CD4-positive, alpha-beta memory T cell (primary cell): ENCODE results near the gene ZBTB22. TPM values are rescaled to one million over a fixed set of nuclear protein-coding genes. Genes with fewer than 3 reads are reported as not detected.

Experiments used
- CTCF ChIA-PET: fragments of 350-600 bp; sonication (Branson Sonifier 250); formaldehyde crosslinking; loops from one replicate; lab custom pipeline; 2021; ENCODE audit warnings: inconsistent platforms; ENCODE audit not compliant: partially characterized antibody; lab: Charles Lee
- POLR2A ChIA-PET: fragments of 350-600 bp; sonication (Branson Sonifier 250); formaldehyde crosslinking; loops from one replicate; lab custom pipeline; 2021; ENCODE audit not compliant: partially characterized antibody; lab: Charles Lee
- DNase-seq, 5 donors: peaks; one replicate each; pipeline versions ENCODE4 v3.0.0 to v3.0.0-alpha.2; 2020 to 2022; ENCODE audit warnings: mixed read lengths in 1 of 5
- H3K27ac ChIP-seq: one replicate; pipeline ENCODE4 v1.7.0; 2013; ENCODE audit warnings: low read depth, low read length
- H3K27me3 ChIP-seq: 2 replicates; pipeline ENCODE4 v1.7.0; 2013; ENCODE audit warnings: mild to moderate bottlenecking, low read length, moderate library complexity; ENCODE audit not compliant: insufficient read depth
- H3K36me3 ChIP-seq: 2 replicates; pipeline ENCODE4 v1.7.0; 2013; ENCODE audit warnings: mild to moderate bottlenecking, low read length, moderate library complexity; ENCODE audit not compliant: insufficient read depth
- H3K4me1 ChIP-seq: 2 replicates; pipeline ENCODE4 v1.7.0; 2013; ENCODE audit warnings: mild to moderate bottlenecking, low read length, moderate library complexity; ENCODE audit not compliant: insufficient read depth
- H3K4me3 ChIP-seq, 2 donors: one replicate each; pipeline ENCODE4 v1.7.0; 2013; ENCODE audit warnings: low read length in 2 of 2, mild to moderate bottlenecking in 1 of 2
- H3K9me3 ChIP-seq, 2 donors: one replicate each; pipeline ENCODE4 v1.7.0; 2013; ENCODE audit warnings: low read length in 2 of 2, control low read depth in 1 of 2; ENCODE audit not compliant: control insufficient read depth in 1 of 2
- H3K27ac Mint-ChIP-seq, 7 donors: one replicate each; pipeline ENCODE4 v1.8.0; 2020 to 2021; ENCODE audit warnings: mixed read lengths in 7 of 7, mild to moderate bottlenecking in 6 of 7, inconsistent platforms in 3 of 7, moderate library complexity in 3 of 7
- H3K27me3 Mint-ChIP-seq, 2 donors: one replicate each; pipeline ENCODE4 v1.8.0; 2020 to 2021; ENCODE audit warnings: mixed read lengths in 2 of 2
- H3K36me3 Mint-ChIP-seq, 2 donors: one replicate each; pipeline ENCODE4 v1.8.0; 2020 to 2021; ENCODE audit warnings: mixed read lengths in 2 of 2, inconsistent platforms in 1 of 2, mild to moderate bottlenecking in 1 of 2
- H3K4me1 Mint-ChIP-seq, 4 donors: one replicate each; pipeline ENCODE4 v1.8.0; 2020 to 2021; ENCODE audit warnings: mixed read lengths in 4 of 4, mild to moderate bottlenecking in 1 of 4
- H3K4me3 Mint-ChIP-seq, 8 donors: one replicate each; pipeline ENCODE4 v1.8.0; 2020 to 2021; ENCODE audit warnings: mixed read lengths in 8 of 8, mild to moderate bottlenecking in 7 of 8, moderate library complexity in 6 of 8, inconsistent platforms in 3 of 8
- H3K9me3 Mint-ChIP-seq, 8 donors: one replicate each; pipeline ENCODE4 v1.8.0; 2020 to 2021; ENCODE audit warnings: mixed read lengths in 8 of 8, mild to moderate bottlenecking in 5 of 8, inconsistent platforms in 3 of 8, moderate library complexity in 1 of 8
- intact Hi-C: fragments of 100-400 bp; cut with micrococcal nuclease; formaldehyde crosslinking; loops from one replicate; pipeline ENCODE4 v1.15.1; 2023
- polyA plus RNA-seq, 2 donors: library from polyadenylated mRNA; unstranded; fragments of 300-500 nt; fragmentation: Illumina TruSeq; gene quantifications; one replicate each; pipeline ENCODE4 v1.2.3, GENCODE V29; 2021
- total RNA-seq, 2 experiments: library from RNA; stranded (reverse); gene quantifications; one replicate each; pipeline ENCODE4 v1.2.3, GENCODE V29; 2021

ZBTB22 gene
- total and polyA plus RNA-seq, 4 experiments from 2014 or later, result 15.3 to 28.7 (median 23.5) TPM

DNA sequence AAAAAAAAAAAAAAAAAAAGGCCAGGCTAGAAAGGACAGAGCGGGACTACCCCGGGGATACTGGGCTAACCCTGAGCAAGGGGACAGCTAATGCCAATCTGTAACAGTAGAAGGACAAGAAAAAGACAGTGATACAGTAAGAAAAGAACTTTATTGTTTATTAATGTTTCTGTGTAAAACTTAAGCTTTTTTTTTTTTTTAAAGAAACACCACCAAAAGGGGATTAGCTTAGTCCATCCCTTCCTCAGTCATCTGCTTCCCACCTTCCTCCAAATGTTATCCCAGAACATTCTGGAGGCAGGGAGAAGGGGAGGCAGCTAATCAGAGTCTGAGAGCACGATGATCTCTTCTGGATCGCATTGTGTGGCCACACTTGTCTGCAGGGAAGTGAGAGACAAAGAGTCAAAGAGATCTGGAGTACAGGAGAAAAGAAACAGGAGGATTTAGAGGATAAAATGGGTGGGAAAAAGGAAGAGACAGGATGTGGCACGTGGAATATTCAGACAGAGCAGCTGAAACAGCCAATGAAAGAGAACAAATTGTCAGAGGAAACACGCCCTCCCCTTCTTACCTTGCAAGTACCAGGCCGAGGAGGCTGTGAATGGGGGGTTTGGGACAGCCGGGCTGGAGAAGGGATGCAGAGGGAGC is 1.0 kb upstream of the ZBTB22 start:
- Histone ChIP-seq H3K36me3 (peaks cover 33% of the 10 kb centered on the region), H3K27ac (peak overlapping the region; percentile 83), H3K4me3 (peak overlapping the region; percentile 73 to 100), H3K27me3 (no peaks in the 10 kb centered on the region), H3K9me3 (no peaks in the 10 kb centered on the region), H3K4me1 (peaks cover 74% of the 10 kb centered on the region)
- Mint-ChIP-seq H3K27ac (peak overlapping the region; percentile 98 to 99 (median 98)), H3K4me3 (peak overlapping the region; percentile 98 to 100 (median 99)), H3K36me3 (peaks cover 41 to 65% of the 10 kb centered on the region in 2 donors), H3K4me1 (peaks cover 40 to 100% (median 67%) of the 10 kb centered on the region in 4 donors), H3K27me3 (no peaks in the 10 kb centered on the region), H3K9me3 (peaks cover 0 to 5% (median 0%) of the 10 kb centered on the region in 8 donors)
- intact Hi-C loops, result loop anchor here (1.0 kb wide), 2 partner anchors 27 to 29 kb away; partner anchors contain the start of genes PFDN6 and WDR46
- DNase-seq, result no peak
- CTCF ChIA-PET, result interaction anchor here (0.6 to 5.9 kb wide), 6 partner anchors 17 to 72 kb away, joined by 4 to 47 read pairs (median 10); partner anchors contain the start of genes B3GALT4, RPS18 and VPS52
- POLR2A ChIA-PET, result interaction anchor here (0.6 to 4.1 kb wide), 18 partner anchors 14 to 1666 kb away, joined by 3 to 81 read pairs (median 6); partner anchors contain the start of genes B3GALT4, BAG6, CUTA and ITPR3

DNA sequence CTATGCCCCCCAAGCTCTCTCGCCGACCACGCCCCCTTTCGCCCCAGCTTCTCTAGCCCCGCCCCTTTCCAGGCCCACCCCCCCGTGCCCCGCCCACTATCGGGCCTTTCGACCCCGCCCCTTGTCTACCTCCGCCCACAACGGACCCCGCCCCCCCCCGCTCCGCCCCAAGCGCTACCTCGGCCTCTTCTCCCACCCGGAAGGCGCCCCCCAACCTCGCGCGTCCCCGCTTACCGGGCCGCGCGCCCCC is 200 bp downstream of the ZBTB22 start:
- Mint-ChIP-seq H3K9me3 (peaks cover 0 to 5% (median 0%) of the 10 kb centered on the region in 8 donors), H3K4me1 (peaks cover 38 to 100% (median 63%) of the 10 kb centered on the region in 4 donors), H3K4me3 (peak overlapping the region; percentile 82 to 100 (median 98)), H3K27ac (peak overlapping the region; percentile 90 to 99 (median 94)), H3K36me3 (peaks cover 43 to 70% of the 10 kb centered on the region in 2 donors), H3K27me3 (no peaks in the 10 kb centered on the region)
- ChIA-PET CTCF (interaction anchor here (0.8 to 5.9 kb wide), 6 partner anchors 16 to 73 kb away, joined by 3 to 47 read pairs (median 10); partner anchors contain the start of genes B3GALT4, RPS18 and VPS52), POLR2A (interaction anchor here (0.6 to 4.1 kb wide), 22 partner anchors 9 to 345 kb away, joined by 3 to 81 read pairs (median 5); partner anchors contain the start of genes B3GALT4, CUTA, PFDN6 and RGL2)
- intact Hi-C loops, result loop anchor here (1.0 to 2.0 kb wide), 3 partner anchors 74 to 347 kb away; partner anchors contain the start of genes CUTA and KIFC1
- Histone ChIP-seq H3K4me3 (no peak overlapping the region), H3K9me3 (no peaks in the 10 kb centered on the region), H3K27me3 (no peaks in the 10 kb centered on the region), H3K4me1 (peaks cover 76% of the 10 kb centered on the region), H3K27ac (peak overlapping the region; percentile 83), H3K36me3 (peaks cover 33% of the 10 kb centered on the region)
- no peak for DNase-seq

DNA sequence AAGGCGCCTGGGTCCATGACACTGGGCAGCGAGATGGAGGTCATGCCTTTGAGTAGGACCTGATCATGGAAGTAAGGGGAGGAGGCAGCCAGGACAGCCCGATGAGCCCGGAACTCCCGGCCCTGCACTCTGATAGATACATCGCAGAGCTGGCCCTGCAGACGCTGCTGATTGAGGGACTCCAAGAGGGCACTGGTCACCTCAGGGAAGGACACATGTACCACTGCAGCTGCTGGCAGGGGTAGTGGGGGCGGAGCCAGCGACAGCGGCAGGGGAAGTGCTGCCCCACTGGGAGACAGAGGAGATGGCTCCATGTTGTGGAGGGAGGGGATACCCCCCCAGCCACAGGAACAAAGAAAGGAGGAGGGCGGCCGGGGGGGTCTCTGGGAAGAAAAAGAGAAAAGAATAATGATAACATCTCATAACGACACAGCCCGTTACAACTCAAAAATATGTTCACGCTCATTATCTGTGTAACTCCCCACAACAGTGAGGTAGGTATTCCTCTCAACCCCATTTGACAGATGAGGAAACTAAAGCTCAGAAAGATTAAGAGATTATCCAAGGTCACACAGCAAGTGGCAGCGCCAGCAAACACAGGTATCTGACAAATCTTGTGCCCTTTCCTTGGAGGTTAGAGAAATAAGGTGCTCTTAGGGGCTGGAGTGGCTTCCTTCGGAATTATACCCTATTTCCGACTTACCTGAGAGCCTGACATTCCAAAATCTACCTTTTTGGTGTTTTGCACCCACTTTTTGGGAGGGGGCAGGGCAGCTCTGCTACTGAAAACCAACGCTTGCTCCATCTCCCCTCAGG is 733 bp downstream of the ZBTB22 start:
- intact Hi-C loops, result loop anchor here (1.0 to 2.0 kb wide), 3 partner anchors 74 to 346 kb away; partner anchors contain the start of genes CUTA and KIFC1
- Histone ChIP-seq H3K4me3 (no peak overlapping the region), H3K9me3 (no peaks in the 10 kb centered on the region), H3K27me3 (no peaks in the 10 kb centered on the region), H3K36me3 (peaks cover 33% of the 10 kb centered on the region), H3K27ac (peak overlapping the region; percentile 49), H3K4me1 (peaks cover 76% of the 10 kb centered on the region)
- Mint-ChIP-seq H3K4me1 (peaks cover 36 to 100% (median 63%) of the 10 kb centered on the region in 4 donors), H3K9me3 (peaks cover 0 to 1% (median 0%) of the 10 kb centered on the region in 8 donors), H3K27ac (peak overlapping the region; percentile 90 to 99 (median 94)), H3K27me3 (no peaks in the 10 kb centered on the region), H3K4me3 (peak overlapping the region; percentile 82 to 100 (median 98)), H3K36me3 (peaks cover 40 to 70% of the 10 kb centered on the region in 2 donors)
- POLR2A ChIA-PET, result interaction anchor here (0.9 to 4.1 kb wide), 15 partner anchors 9 to 345 kb away, joined by 3 to 81 read pairs (median 6); partner anchors contain the start of genes B3GALT4, CUTA, PFDN6 and RGL2
- CTCF ChIA-PET, result interaction anchor here (1.0 to 5.9 kb wide), 5 partner anchors 17 to 74 kb away, joined by 4 to 47 read pairs (median 10); partner anchors contain the start of genes B3GALT4, RPS18 and VPS52
- peak in 1 of 5 donors; percentile 41 for DNase-seq

DNA sequence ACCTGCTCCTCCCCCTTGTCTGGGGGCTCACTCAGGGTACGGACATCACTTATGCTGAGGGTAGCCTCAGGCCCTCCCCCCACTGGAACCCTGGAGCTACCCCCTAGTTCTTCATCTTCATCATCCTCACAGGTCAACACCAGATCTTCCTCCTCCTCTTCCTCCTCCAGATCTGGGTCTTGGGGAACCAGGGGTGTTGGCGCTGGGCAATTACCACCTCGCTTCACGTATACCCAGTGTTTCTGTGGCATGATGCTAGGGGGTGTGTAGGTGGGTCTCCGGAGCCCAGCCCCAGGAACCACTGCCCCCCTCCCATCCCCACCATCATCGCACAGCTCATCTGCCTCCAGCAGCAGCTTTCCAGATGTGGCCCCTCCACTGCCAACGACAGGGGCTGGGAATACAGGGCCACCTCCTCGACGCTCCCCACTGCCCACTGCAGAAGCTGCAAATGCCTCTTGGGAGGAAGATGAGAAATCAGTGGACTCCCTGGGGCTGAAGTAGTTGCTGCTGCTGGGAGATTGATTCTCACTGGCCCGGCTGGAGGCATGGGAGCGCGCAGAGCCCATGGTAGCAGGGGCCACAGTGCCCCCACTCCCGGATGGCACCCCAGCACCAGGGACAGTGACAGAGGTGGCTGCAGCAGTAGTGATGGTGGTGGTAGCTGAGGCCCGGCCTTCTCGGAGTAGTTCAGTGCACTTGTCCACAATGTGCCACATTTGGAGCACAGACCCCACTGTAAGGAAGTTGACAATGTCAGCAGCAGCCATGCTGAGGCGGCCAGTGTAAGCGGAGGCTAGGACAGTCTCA is 1.5 kb downstream of the ZBTB22 start:
- Mint-ChIP-seq H3K27ac (peak overlapping the region; percentile 97 to 99 (median 99)), H3K36me3 (peaks cover 38 to 70% of the 10 kb centered on the region in 2 donors), H3K27me3 (no peaks in the 10 kb centered on the region), H3K9me3 (peaks cover 0 to 1% (median 0%) of the 10 kb centered on the region in 8 donors), H3K4me1 (peaks cover 36 to 97% (median 62%) of the 10 kb centered on the region in 4 donors), H3K4me3 (peak overlapping the region; percentile 17 to 100 (median 73))
- Histone ChIP-seq H3K27ac (peak overlapping the region; percentile 99), H3K27me3 (no peaks in the 10 kb centered on the region), H3K4me1 (peaks cover 76% of the 10 kb centered on the region), H3K36me3 (peaks cover 27% of the 10 kb centered on the region), H3K9me3 (no peaks in the 10 kb centered on the region), H3K4me3 (no peak overlapping the region)
- ChIA-PET CTCF (interaction anchor here (5.9 kb wide), 1 partner anchor 29 kb away, joined by 47 read pairs; no protein-coding TSS in a partner anchor), POLR2A (interaction anchor here (2.2 to 4.1 kb wide), 5 partner anchors 15 to 44 kb away, joined by 6 to 81 read pairs (median 39); partner anchors contain the start of genes B3GALT4, PFDN6, RGL2 and RPS18)
- DNase-seq, result no peak
- intact Hi-C loops, result loop anchor here (2.0 kb wide), 1 partner anchor 345 kb away; no protein-coding TSS in a partner anchor

DNA sequence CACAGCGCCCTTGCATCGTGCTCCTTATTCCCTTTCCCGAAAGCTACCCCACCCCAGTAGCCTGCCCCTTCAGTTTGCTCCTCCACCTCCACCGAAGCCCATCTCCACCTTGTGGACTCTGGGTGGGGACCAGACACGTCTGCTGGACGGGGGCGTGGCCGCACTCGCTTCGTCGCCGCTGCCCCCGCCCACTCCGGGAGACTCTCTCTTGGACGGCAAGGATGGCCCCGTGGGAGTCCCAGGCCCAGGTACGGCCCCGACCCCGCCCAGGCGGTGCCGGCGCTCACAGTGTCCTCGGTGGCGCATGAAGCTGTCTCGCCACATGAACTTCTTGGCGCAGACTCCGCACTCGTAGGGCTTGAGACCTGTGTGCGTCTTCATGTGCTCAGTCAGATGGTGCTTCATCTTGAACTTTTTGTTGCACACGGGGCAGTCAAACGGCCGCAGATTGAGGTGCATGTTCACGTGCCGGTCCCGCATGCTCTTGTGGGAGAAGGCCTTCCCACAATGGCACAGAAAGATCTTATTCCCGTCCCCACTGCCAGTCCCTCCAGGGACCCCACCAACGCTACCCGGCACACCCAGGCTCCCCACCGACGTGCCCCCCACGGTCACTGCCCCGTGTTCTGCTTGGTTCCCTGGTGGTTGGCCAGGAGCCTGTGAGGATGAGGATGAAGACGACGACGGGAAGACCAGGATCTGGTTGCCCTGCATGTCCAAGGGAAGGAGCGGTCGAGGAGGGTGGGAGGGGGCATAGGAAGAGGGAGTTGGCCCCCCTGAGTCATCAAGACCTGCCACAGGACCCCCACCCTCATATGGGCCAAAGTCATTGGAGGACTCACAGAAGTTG is 2.4 kb downstream of the ZBTB22 start:
- CTCF ChIA-PET, result interaction anchor here (5.9 kb wide), 1 partner anchor 30 kb away, joined by 47 read pairs; no protein-coding TSS in a partner anchor
- H3K27ac Mint-ChIP-seq, result peak overlapping the region; percentile 97 to 100 (median 99)

More for the DNA sequence above, 2.4 kb downstream of the ZBTB22 start:
- Mint-ChIP-seq H3K36me3 (peaks cover 32 to 64% of the 10 kb centered on the region in 2 donors), H3K9me3 (peaks cover 0 to 1% (median 0%) of the 10 kb centered on the region in 8 donors), H3K27me3 (no peaks in the 10 kb centered on the region), H3K4me3 (peak overlapping the region; percentile 98 to 99 (median 98)), H3K4me1 (peaks cover 32 to 91% (median 60%) of the 10 kb centered on the region in 4 donors)
- intact Hi-C loops, result loop anchor here (1.0 kb wide), 3 partner anchors 8 to 30 kb away; no protein-coding TSS in a partner anchor
- H3K27ac ChIP-seq, result peak overlapping the region; percentile 99
- POLR2A ChIA-PET, result interaction anchor here (0.8 to 4.1 kb wide), 4 partner anchors 17 to 344 kb away, joined by 3 to 81 read pairs (median 22); partner anchors contain the start of genes B3GALT4, RGL2, RPS18 and VPS52
- no peaks in the 10 kb centered on the region for H3K27me3 ChIP-seq
- no peaks in the 10 kb centered on the region for H3K9me3 ChIP-seq
- peaks cover 18% of the 10 kb centered on the region for H3K36me3 ChIP-seq
- no peak for DNase-seq
- H3K4me1 ChIP-seq, result peaks cover 76% of the 10 kb centered on the region
- peak overlapping the region in 1 of 2 donors; percentile 83 for H3K4me3 ChIP-seq
